GM12892 (cell line): Measurements from ENCODE around the gene UNCX.

Experiments
- POLR2A ChIP-seq: IDR thresholded peaks from 2 replicates; pipeline ENCODE4 v1.6.1; 2011; ENCODE audit warnings: low read depth, low read length, control low read depth
- POLR2AphosphoS5 ChIP-seq: IDR thresholded peaks from 2 replicates; pipeline ENCODE4 v1.6.1; 2011; ENCODE audit warnings: low read depth, low read length, control low read depth

DNA sequence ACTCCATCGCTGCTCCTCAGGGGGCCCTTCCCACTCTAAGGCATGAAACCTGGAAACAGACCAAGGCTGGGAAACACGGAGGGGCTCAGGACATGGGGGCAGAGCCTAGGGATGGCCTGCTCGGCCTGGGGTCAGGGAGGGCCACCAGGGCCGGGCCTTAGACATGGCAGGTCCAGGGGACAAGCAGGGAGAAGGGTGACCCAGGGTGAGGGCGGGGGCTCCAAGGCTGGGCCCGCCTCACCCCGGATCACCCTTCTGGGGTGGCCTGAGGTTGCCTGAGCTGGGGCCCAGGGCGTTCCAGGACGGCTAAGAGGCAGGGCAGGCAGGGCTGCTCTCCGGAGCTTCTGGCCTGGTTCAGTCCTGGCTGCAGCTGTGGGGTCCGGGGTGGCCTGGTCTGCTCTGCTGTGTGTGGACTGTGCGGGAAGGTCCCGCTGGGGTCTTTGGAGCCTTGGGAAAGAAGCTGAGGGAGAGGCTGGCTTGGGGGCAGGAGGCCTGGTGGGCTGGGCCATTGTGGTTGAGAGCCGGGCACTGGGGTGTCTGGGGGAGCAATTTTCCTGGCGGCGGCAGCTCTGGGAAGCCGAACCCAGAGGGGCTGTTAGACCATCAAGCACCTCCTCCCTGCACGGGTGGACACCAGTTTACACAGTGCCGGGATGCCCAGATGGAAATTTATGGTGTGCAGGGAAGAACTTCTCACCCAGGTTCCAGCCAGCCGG, 52.2 kb downstream of the UNCX start:
- TF ChIP-seq POLR2A (no peak), POLR2AphosphoS5 (no peak)
